Measurements from ENCODE around the gene CLEC9A. TPM values are rescaled to one million over a fixed set of nuclear protein-coding genes. Genes with fewer than 3 reads are reported as not detected.

CLEC9A gene
- total and polyA plus RNA-seq, 2 donors (not counting 1 experiment from before 2014, with no cell fraction given), result not detected

- H3K9me3 ChIP-seq (ENCODE audit: control insufficient read depth, insufficient read depth, low read depth, low read length), result no peaks in the 10 kb centered on the region
- no peak overlapping the region for H3K9ac ChIP-seq (ENCODE audit: insufficient read depth, low read length)
- H3K27me3 ChIP-seq (ENCODE audit: control insufficient read depth, insufficient read depth, low read length), result no peaks in the 10 kb centered on the region
- no peak overlapping the region for H3K4me3 ChIP-seq (replicated peaks in 1 of 4; ENCODE audit: control extremely low read depth in 1 of 4, insufficient read depth in 1 of 4, low read depth in 3 of 4, low read length in 4 of 4)
- DNase-seq (ENCODE audit: low read depth in 2 of 2), result no peak
- H3K4me1 ChIP-seq (ENCODE audit: control insufficient read depth, extremely low read depth, insufficient read depth, low read length), result no peaks in the 10 kb centered on the region
- no peak overlapping the region for H2AFZ ChIP-seq (ENCODE audit: low read length)
- no peaks in the 10 kb centered on the region for H3K79me2 ChIP-seq (ENCODE audit: control insufficient read depth, insufficient read depth, low read length)
- TF ChIP-seq CTCF (conservative IDR thresholded peaks at IDR 0.05 in 1 of 2, IDR thresholded peaks at IDR 0.05 in 1 of 2; ENCODE audit: low read depth in 1 of 2, low read length in 2 of 2) (no peak), EZH2 (IDR thresholded peaks at IDR 0.05; ENCODE audit: low read length, missing control alignments) (no peak)
- no peaks in the 10 kb centered on the region for H3K36me3 ChIP-seq (ENCODE audit: control insufficient read depth, insufficient read depth, low read length)
- H3K4me2 ChIP-seq (ENCODE audit: extremely low read depth, insufficient read depth, low read length), result no peak overlapping the region
- no peak overlapping the region for H3K27ac ChIP-seq (ENCODE audit: insufficient read depth, low read length)
- no peaks in the 10 kb centered on the region for H4K20me1 ChIP-seq (ENCODE audit: control insufficient read depth, extremely low read depth, insufficient read depth, low read length)
These were observed 71.8 kb downstream of the CLEC9A start for GRCh38 chr12:10102322-10102721.

GRCh38 chr12:10110256-10110844 is 79.9 kb downstream of the CLEC9A start:
- TF ChIP-seq CTCF (conservative IDR thresholded peaks at IDR 0.05 in 1 of 2, IDR thresholded peaks at IDR 0.05 in 1 of 2; ENCODE audit: low read depth in 1 of 2, low read length in 2 of 2) (no peak), EZH2 (IDR thresholded peaks at IDR 0.05; ENCODE audit: low read length, missing control alignments) (no peak)
- no peaks in the 10 kb centered on the region for H4K20me1 ChIP-seq (ENCODE audit: control insufficient read depth, extremely low read depth, insufficient read depth, low read length)

DNA sequence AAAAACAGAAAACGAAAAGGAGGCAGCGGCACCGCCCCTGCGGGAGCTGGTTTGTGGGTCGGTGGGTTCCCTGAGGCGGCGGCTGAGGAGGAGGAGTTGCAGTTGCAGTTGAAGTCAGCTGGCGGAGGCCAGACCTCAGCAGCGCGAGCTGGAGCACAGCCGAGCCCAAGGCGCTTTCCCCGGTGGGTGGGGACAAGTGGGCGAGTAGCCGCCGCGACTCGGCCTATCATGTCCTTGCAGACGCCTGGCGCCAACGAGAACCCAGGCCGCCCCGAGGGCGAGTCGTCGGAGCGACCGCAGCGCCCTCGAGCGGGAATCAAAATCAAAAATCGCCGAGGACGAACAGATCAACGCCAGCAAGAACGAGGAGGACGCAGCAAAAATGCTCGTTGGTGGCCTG is 81.0 kb downstream of the CLEC9A start:
- H3K27ac ChIP-seq (ENCODE audit: insufficient read depth, low read length), result no peak overlapping the region
- H4K20me1 ChIP-seq (ENCODE audit: control insufficient read depth, extremely low read depth, insufficient read depth, low read length), result no peaks in the 10 kb centered on the region
- no peak overlapping the region for H3K4me2 ChIP-seq (ENCODE audit: extremely low read depth, insufficient read depth, low read length)
- H3K9me3 ChIP-seq (ENCODE audit: control insufficient read depth, insufficient read depth, low read depth, low read length), result no peaks in the 10 kb centered on the region
- no peaks in the 10 kb centered on the region for H3K4me1 ChIP-seq (ENCODE audit: control insufficient read depth, extremely low read depth, insufficient read depth, low read length)
- no peak for TF ChIP-seq EZH2 (IDR thresholded peaks at IDR 0.05; ENCODE audit: low read length, missing control alignments)
- no peak for TF ChIP-seq CTCF (conservative IDR thresholded peaks at IDR 0.05 in 1 of 2, IDR thresholded peaks at IDR 0.05 in 1 of 2; ENCODE audit: low read depth in 1 of 2, low read length in 2 of 2)
- no peak overlapping the region for H3K4me3 ChIP-seq (replicated peaks in 1 of 4; ENCODE audit: control extremely low read depth in 1 of 4, insufficient read depth in 1 of 4, low read depth in 3 of 4, low read length in 4 of 4)
- H3K36me3 ChIP-seq (ENCODE audit: control insufficient read depth, insufficient read depth, low read length), result no peaks in the 10 kb centered on the region
- H3K79me2 ChIP-seq (ENCODE audit: control insufficient read depth, insufficient read depth, low read length), result no peaks in the 10 kb centered on the region
- no peak overlapping the region for H2AFZ ChIP-seq (ENCODE audit: low read length)
- no peak for DNase-seq (ENCODE audit: low read depth in 2 of 2)
- no peaks in the 10 kb centered on the region for H3K27me3 ChIP-seq (ENCODE audit: control insufficient read depth, insufficient read depth, low read length)
- H3K9ac ChIP-seq (ENCODE audit: insufficient read depth, low read length), result no peak overlapping the region

More at GRCh38 chr12:10110256-10110844, 79.9 kb downstream of the CLEC9A start:
- Histone ChIP-seq H2AFZ (ENCODE audit: low read length) (no peak overlapping the region), H3K4me3 (replicated peaks in 1 of 4; ENCODE audit: control extremely low read depth in 1 of 4, insufficient read depth in 1 of 4, low read depth in 3 of 4, low read length in 4 of 4) (no peak overlapping the region), H3K79me2 (ENCODE audit: control insufficient read depth, insufficient read depth, low read length) (no peaks in the 10 kb centered on the region), H3K9me3 (ENCODE audit: control insufficient read depth, insufficient read depth, low read depth, low read length) (no peaks in the 10 kb centered on the region), H3K4me2 (ENCODE audit: extremely low read depth, insufficient read depth, low read length) (no peak overlapping the region), H3K36me3 (ENCODE audit: control insufficient read depth, insufficient read depth, low read length) (no peaks in the 10 kb centered on the region), H3K4me1 (ENCODE audit: control insufficient read depth, extremely low read depth, insufficient read depth, low read length) (no peaks in the 10 kb centered on the region), H3K27me3 (ENCODE audit: control insufficient read depth, insufficient read depth, low read length) (no peaks in the 10 kb centered on the region), H3K9ac (ENCODE audit: insufficient read depth, low read length) (no peak overlapping the region), H3K27ac (ENCODE audit: insufficient read depth, low read length) (no peak overlapping the region)
- no peak for DNase-seq (ENCODE audit: low read depth in 2 of 2)
